NOMO-1 treated with dmso at 0.1 percent for 144 hours (cell line): ENCODE measurements around the gene RAB17.
"Not testable (repeated sequence)": the region's sequence is repeated elsewhere in the genome, so short reads cannot be mapped to it uniquely, and the experiment has no call there.

ENCODE experiments used
- DNase-seq: peaks from one replicate; lab custom pipeline; 2025; ENCODE audit not compliant: unreplicated experiment; lab: John Stamatoyannopoulos, UW

RAB17 gene

DNA sequence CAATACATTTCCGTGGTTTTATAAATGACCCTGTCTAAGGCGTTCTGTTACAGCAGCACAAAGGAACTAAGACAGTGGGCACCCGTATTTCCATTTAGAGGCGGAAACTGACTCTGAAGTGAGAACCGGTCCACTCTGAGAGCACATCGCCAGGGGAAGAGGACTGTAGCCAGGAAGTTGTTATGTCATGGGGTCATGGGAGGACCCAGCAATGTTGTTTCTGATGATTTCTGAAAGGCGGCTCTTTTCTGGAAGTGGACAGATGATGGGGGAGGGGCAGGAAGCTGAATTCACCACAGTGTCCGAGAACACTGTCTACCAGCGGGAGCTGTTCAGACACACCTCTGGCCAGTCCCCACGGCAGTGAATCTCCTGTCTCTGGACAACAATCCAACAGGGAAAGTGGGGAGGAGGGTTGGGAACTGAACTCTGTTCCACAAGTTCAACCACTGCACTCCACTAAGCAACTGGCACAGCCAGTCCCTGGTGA lies 34.7 kb upstream of the RAB17 start:
- DNase-seq, result no peak

DNA sequence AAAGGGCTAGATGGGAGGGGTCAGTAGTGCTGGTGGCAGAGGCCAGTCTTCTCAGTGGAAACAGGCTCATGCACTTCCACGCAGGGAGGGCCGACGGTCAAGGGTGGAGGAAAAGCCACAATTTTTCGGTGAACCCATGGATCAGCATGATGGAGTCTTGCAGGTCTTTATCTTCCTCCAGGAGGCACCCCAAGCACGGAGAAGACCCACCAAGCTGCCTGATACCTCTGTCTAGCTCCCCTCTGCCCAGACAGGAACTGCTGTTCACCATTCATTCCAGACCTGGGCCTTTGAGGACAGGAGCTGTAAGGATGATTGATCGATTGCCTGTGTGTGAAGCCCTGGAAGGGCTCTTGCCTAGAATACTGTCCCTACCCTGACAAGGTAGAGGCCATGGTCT lies 34.0 kb upstream of the RAB17 start:
- no peak for DNase-seq

DNA sequence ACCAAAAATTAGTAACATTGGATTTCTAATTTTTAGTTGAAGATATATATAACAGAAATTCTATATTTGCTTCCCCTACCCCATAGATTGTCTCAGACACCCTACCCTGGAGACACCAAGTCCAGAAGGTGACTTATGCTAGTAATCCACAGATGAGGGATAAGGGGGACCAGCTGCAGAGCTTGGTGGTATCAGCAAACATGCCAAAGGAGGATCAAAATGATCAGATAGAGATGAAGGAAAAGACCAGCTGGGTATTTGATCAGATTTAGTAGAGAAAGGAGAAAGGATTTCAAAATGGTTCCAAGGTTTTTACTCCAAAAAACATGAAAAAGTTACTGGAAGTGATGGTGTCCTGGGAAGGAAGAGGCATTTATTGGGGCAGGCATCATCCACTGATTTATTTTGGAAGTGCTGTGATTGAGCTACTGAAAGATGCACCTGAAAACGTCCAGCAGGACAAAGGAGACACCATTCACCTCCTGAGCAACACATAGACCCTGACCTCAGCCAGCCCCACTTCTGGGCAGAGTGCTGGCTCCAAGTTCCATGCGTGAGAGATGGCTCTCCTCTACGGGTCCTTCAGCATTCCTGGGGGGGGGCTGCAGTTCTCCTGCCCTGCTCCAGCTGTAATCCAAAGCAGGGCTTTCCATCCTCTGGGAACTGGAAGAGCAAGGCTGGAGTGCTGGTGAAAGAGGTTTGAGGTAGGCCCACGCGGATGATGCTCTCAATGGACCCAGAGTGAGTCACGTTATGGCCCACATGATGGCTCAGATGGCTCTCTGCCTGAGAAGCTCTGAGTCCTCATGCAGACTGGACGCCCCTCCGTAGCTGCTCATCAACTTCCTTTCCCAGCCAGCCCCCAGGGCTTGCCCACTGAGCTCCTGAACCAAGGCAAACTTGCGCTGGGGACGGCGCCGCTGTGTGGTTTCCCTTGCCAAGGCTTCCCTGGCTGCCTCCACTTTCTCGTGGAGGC lies 33.2 kb upstream of the RAB17 start:
- no peak for DNase-seq

DNA sequence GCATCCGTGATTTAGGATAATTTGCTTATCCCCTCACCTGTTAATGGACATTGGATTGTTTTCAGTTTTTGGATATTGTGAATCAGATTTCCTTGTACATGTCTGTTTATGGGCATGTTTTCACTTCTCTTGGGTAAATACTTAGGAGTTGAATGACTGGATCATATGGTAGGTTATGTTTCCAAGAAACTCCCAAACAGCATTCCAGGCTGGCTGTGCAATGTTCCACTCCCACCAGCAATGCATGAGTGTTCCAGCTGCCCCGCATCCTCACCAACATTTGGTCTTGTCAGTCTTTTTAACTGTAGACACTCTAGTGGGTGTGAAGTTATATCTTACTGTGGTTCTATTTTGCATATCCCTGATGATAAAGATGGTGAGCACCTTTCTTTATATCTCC lies 27.9 kb upstream of the RAB17 start:
- DNase-seq, result no peak

DNA sequence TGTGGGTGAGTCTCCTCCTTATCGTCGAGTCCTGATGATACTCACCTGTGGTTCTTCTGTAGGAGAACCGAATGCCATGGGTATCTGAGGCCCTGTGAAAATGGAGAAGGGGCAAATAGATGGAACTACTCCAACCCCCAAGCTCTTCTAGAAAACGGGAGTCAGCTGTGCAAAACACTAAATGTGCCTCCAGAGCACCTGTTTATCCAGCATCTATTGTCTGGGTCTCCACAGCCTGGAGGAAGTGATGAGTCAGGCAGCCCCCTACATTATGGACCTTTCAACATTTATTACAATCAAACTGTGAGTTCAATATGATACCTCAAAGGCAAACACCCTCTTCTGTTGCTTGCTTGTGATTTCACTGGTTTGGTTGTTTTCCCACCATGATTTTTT lies 27.1 kb upstream of the RAB17 start:
- no peak for DNase-seq

DNA sequence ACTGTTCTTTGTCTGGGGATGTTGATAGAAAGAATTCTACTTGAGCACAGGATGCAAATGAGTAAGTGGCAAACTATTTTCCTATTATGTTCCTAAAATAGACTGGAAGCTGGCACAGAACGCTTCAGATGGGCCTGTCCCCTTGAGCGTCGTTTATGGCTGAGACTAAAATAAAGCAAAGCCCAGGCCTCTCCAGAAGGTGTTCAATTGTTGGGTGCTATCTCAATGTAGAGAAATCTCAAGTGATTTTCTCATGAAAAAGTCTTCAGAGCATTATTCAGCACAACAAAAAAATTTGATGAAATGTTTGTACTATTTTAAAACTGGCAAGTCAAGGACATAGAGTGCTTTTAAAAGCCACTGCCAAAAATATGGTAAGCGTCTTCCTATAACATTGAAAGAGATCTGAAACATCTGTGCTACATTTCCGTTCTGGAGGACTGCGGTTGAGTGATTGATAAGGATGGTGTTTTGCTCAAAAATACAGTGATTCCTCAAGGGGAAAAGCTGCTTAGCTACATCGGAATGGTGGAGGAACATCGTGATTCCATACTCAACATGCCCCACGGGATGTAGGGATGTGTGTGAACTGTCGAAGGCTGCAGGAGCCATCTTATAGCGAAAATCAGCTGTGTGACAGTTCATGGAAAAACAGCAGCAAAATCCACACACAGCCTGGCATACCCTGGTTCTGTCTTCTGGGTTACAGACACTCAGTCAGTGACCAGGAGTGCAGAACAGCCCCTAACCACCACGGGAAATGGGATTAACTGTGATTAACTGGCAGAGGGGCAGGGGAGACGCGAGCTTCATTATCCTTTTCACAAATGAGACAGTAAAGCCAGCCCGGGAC lies 26.4 kb upstream of the RAB17 start:
- peak; percentile 26 for DNase-seq

DNA sequence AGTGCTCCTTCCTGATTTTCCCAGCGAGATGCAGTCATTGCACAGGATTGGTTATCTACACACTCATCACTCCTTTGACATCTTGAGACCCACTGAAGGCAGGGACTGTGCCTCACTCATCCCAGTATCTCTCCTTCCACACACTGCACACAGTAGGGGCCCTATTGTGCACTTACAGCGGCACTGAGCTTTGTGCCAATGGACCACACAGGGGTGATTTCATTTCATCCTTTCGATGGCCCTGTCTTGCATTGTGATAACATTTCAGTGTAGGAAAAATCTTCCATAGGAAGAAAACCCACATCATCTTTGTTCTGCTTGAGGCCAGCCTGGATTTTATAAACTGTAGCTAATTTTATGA lies 25.8 kb upstream of the RAB17 start:
- no peak for DNase-seq

DNA sequence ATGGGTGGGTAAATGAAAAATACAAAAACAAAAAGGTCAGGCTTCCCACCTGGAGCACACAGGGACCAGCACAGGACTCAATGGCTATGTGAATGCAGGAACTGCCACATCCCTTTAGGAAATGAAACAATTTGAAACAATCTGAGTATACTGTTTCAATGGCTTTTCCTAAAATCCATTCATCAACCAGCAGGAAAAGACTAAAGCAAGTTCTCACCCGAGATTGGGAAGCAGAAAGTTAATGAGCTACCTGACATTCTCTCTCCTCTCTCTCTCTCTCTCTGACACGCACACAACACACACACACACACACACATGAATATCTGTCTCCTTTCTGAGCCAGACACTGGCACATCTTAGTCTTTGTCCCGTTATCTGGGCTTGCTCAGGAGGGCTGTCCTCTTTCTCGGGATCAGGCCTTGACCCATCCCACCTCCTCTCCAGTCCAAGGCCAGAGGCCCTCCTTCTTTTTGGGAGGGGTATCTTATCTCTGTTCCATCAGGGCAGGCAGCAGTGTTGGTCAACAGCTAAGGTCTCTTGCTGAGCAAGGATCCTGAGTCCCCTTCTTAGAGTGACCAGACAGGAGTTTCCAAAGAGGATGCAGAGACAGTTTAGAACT lies 25.2 kb upstream of the RAB17 start:
- no peak for DNase-seq

DNA sequence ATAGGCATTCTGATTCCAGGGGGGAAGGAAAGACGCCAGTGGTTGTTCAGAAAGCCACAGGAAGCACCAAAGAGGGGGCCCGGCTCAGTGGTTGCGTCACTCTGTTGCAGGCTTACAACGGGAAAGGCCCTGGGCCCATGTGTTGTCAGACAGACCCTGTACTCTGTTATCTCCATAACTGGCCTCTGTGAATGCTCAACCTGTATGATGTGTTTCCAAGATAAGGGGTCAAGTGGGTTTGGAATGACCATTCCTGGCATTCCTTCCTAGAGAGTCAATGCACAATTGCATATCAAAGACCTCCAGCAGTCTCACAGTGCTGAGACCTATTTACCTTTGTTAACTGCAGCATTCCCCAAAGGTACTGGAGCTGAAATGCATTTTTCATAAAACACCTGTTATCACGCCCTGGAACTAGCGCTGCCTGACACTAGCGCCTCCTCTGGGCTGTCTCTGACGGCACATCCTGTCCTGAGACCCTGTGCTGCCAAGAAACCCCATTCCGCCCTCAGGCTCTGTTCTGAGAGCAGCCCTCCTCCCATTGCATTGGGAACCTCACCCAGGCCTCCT lies 23.7 kb upstream of the RAB17 start:
- DNase-seq, result peak; percentile 14

DNA sequence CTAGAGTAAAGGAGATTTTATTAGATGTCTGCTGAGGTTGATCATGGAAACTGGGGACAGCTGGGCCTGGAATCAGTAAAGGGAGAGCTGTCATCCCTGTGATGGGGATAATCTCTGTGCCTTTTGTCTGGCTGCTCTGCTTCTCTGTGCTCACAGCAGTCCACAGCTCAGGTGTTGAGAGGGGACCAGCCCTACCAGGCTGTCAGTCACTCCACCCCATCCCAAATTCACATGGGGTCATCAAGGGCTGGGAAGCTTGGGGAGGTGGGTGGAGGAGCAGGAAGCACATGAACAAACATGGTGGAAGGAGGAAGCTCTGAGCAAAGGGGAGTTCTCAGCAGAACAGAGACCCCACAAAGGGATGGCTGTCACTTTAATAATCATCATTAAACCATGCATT lies 23.1 kb upstream of the RAB17 start:
- no peak for DNase-seq

DNA sequence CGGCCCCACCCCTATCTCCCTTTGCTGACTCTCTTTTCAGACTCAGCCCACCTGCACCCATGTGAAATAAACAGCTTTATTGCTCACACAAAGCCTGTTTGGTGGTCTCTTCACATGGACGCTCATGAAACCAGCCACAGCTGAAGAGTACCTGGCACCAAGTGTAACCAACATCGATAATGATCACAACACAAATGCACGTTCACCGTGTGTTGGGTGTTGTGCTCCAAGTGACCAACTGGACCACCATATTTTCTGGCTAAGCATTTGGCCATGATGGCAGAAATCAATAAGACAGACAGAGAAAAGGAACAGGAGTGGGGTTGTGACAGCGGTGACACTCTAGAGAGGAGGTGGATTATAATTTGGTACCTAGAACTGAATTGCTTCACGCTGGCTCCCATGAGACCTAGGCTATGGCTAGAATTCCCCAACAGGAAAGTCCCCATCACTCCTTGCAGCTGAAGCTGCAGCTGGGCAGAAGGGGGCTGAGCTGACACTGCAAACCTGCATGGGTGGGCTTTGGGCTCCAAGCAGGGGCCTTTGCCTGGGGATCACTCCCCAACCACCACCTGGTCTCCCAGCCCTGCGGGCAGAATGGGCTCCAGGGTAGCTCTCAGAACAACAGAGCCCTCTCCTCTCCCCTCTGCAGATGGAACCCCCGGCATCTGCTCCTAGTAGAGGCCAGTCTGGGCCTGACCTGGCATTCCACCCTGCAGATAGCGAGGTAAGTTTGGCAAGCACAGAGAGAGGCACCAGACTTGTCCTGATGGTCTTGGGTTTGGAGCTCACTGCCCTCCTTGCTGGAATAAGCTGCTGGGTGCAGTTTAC lies 22.2 kb upstream of the RAB17 start:
- DNase-seq, result no peak

DNA sequence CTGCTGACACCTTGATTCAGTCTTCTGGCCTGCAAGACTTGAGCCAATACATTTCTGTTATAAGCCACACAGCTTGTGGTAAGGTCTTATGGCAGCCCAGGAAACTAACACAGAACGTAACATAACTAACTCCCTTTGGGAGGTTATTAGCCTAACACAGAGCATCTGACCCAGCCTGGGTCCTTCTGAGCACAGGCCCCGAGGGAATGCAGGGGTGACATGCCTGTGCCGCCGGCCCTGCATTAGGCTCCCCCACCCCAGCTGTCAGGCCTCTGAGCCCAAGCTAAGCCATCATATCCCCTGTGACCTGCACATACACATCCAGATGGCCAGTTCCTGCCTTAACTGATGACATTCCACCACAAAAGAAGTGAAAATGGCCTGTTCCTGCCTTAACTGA lies 16.0 kb upstream of the RAB17 start:
- not testable (repeated sequence) for DNase-seq

DNA sequence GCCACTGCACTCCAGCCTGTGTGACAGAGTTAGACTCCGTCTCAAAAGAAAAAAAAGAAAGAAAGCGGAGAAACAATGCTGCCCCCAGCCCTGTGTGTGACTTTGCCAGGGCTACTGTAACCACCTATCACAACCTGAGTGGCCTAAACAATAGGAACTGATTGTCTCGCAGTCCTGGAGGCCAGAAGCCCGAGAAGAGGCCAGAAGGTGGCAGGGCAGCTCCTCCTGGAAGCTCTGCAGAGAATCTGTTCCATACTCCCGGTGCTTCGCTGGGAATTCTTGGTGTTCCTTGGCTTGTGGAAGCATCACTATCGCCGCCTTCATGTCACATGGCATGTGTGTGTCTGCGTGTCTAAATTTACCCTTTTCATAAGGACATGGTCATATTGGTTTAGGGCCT lies 14.4 kb upstream of the RAB17 start:
- DNase-seq, result no peak

DNA sequence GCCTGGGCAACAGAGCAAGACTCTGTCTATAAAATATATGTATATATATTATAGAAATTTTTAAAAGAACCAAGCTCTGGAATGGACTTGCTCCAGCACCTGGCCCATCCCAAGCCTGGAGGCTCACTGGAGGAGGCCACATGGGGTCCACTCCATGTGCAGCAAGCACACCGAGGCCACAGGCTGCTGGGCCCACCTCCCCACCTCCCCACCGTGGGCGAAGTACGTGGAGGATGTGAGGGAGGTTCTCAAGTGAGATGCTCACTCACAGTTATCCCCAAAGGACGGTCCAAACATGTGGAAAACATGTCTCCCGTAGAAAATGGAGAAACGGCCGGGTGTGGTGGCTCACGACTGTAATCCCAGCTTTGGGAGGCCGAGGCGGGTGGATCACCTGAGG lies 13.9 kb upstream of the RAB17 start:
- no peak for DNase-seq

DNA sequence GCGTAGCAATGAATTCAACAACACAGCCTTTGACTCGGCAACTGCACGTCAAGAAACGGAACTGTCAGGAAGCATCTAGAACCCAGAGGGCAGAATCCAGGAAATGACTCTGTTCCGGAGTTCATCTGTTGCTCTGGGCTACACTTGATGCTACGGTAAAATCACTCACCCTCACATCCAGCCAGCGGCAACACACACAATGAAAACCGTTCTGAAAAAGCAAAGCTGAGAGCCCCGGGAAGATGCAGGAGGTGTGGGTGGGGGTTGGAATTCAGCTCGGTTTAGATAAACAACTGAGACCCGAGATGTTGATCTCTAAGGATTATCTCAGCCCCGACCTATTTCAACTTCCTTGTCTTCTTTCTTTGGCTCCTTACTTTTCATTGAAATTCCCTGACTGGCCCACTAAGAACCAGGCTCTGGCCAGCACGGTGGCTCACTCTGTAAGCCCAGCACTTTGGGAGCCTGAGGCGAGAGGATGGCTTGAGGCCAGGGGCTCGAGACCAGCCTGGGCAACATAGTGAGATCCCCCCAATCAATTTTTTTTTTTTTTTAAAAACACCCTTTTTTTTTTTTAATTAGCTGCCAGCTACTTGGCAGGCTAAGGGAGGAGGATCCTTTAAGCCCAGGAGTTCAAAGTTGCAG lies 13.3 kb upstream of the RAB17 start:
- DNase-seq, result peak; percentile 57

DNA sequence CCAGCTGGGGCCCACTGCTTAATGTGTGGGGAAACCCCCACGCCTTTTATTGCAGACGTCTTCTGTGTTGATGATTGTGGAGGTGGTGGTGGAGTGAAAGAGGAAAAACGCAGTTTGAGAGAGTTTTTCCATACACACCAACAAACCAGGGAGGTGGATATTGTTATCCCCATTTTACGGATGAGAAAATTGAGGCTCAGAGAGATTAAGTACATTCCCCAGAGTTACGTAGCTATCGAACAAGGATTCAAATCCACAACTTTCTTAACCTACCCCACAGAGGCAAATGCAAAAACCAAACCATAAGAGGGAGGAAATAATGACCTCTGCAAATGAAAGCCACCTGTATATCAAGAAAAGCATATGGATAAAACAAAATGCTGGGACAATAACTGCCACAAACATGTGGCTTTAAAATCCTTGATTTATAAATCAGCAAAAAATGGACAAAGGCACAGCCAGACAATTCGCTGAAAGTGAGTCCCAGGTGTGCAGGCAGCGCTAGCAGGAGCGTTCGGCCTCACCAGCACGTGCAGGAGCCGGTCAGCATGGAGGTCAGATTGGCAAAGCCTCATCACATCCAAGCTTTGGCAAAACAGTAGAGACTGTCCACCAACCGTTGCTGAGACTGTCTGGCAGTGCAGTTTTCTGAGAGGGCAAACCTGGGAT lies 12.6 kb upstream of the RAB17 start:
- no peak for DNase-seq

DNA sequence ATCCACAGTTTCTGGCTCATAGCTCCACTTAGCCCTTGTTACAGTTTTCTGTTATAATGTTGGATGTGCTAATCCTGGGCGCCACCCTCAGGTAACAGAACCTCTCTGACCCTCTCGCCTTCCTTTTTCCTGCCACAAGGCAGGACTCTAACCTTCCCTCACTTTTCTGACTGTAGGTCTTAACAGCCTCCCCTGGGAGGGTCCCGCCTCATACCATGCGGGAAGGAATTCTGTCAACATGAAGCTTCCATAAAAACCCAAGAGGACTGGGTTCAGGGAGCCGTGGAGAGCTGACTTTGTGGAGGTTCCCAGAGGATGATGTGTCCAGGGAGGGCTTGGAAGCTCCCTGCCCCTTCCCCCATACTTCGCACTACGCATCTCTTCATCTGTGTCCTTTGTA lies 11.9 kb upstream of the RAB17 start:
- no peak for DNase-seq

DNA sequence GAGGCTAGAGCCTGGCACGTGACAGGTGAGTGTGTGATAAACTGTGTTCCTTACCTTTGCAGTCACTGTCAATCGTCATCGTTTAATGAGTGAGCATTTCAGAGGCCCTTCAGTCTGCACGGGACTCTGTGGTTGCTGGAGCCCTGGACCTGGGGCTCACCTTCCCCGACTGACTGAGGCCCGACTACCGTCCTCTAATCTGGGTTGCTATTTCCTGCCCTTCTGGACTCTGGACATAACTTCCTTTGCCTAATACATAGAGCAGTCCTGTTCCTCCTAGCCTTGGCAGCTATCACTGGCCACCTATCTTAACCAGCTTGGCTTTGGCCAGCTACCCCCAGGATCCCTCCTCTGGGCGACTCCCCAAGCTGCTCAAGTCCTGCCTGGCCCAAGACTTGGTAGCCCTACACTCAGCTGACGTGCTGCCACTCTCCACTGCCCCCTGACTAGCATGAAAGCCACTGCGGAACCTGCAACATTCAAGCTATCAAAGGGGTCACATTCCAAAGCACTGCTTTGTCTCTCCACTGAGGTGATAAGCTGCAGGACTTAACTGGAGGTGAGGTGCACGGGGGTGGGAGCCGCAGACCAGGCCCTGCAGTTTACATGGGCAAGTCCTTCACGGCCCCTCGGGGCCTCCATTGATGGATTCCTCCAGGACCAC lies 11.1 kb upstream of the RAB17 start:
- no peak for DNase-seq
